HT-29 (cell line): Measurements from ENCODE around the gene KCNH2. TPM values are rescaled to one million over a fixed set of nuclear protein-coding genes. Genes with fewer than 3 reads are reported as not detected.

Source experiments
- DNase-seq: peaks from one replicate; pipeline ENCODE4 v3.0.0-alpha.2; 2015; ENCODE audit warnings: low spot score
- total RNA-seq: library from RNA; depleted of rRNA; stranded (reverse); fragments of >200 nt; shearing (Covaris generic); gene quantifications from 2 replicates; pipeline ENCODE4 v1.2.3, GENCODE V29; 2014

KCNH2 gene
- total RNA-seq, 1 experiment from 2014 or later = 2.2 TPM

DNA sequence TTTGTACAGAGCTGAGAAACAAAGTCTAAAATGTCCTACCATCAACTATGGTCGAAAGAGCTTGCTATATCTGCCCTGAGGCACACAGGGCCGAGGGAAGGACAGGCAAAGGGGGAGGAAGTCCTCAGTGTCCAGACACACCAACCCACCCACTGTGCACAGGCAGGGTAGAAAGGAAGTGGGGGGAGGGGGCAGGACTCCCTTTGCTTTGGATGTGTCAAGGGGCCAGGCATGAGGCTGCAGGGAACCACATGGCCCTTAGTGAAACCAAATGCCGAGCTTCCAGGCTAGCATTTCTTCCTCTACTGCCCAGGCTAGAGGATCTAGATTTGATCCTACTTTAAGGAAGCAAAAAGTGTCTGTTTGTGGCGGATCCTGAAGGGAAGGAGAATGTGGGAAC is 28.6 kb downstream of the KCNH2 start:
- no peak for DNase-seq

DNA sequence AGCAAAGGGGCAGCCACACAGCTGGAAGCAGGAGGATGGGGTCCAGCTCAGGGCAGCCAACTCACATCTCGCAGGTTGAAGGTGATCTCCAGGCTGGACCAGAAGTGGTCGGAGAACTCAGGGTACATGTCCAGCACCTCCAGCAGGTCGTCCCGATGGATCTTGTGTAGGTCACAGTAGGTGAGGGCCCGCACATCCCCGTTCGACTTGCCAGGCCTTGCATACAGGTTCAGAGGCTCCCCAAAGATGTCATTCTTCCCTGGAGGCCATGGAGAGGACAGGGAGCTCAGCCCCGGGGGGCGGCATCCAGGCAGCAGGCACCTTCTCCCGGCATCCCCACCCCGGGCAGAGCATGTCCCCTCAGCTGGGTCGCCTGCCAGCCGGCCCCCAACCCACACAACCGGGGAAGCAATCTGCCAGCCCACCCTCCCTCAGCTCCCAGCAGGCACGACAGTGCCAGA is 29.3 kb downstream of the KCNH2 start:
- no peak for DNase-seq

DNA sequence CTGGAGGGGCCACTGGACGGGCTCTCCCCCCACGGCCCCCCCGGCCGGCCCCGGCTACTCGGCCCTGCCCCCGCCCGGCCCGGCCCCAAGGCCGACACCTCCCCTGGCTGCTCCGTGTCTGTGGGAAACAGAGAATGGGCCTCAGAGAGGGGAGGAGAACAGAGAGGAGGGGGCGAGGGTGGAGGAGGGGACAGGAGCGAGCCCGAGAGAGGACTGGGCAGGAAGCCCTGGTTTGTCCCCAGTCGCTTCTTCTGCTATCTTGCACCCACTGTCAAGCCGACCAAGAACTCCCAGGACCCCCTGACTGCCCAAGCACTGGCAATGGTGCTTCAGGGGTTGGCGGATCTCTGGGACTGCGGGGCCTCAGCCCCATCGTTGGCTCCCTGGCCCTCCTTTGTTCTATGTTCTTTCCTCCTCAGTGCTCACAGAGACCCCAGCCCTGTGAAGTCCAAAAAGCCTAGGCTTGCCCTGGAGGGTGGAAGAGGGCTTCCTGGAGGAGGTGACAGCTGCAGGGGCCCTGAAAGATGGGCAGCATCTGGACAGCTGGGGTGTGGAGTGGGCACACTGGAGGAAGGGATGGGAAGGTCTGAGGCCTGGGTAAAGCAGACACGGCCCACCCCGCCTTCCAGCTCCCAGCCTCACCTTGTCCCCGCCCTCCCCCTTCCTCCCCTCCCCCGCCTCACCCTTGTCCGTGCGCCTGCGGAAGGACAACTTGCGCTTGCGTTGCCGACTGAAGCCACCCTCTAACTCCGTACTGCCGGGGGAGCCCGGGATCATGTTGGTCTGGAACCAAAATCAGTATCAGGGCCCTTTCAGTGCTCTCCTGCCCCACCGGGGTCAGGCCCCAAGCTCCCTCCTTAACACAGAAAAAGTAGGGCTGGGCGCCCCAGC is 30.1 kb downstream of the KCNH2 start:
- DNase-seq = no peak

DNA sequence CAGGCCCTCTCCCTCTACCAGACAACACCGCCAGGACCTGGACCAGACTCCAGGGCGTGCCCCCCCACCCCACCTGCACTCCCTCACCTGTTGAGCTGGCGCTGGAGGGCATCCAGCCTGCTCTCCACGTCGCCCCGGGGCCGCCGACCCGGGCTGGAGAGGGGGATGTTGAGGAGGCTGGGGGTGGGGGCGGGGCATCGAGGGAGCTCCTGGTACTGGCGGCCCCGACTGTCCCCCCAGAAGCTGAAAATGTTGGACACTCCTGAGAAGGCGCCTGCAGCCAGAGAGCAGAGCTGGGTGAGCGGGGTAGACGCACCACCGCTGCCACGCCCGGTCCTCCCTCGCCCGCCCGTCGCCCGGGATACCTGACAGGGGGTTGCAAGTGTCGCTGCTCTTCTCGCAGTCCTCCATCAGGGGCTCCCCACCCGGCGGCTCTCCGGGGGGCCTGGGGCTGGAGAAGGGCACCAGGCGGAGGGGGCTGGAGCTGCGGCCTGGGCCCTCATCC is 30.8 kb downstream of the KCNH2 start:
- DNase-seq = no peak

DNA sequence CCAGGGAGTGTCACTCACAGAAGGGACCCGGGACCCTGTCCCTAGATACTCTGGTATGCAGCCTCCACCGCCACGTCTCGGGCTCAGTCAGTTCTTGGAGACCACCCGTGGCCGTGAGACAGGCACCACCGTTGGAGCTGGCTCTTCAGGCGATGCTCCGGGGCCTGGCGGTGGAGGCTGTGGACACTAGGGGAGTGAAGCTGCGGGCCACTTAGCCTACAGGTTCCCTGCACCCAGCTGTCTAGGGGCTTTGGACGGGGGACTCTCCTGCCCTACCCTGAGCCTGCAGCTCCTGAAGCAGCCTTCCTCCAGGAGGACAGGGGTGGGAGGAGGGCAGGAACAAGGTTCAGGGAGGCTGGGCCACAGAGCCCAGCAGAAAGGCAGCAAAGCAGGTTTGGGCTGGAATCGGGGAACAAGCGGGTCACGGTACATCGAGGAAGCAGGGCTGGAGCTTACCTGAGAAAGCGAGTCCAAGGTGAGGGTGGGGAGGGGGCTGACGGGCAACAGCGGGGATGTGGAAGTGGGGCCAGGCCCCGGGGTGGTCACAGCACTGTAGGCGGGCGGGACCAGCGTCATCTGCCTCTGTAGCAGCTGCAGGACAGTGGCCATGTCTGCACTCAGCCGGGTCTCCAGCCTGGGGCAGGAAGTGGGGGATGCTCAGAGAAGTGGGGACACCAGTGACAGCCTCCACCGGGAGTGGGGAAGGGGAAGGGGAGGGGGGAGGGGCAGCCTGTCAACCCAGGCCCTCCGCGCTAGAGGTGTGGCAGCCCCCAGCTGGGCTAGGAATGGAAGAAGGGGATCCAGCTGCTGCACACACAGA is 31.5 kb downstream of the KCNH2 start:
- no peak for DNase-seq

DNA sequence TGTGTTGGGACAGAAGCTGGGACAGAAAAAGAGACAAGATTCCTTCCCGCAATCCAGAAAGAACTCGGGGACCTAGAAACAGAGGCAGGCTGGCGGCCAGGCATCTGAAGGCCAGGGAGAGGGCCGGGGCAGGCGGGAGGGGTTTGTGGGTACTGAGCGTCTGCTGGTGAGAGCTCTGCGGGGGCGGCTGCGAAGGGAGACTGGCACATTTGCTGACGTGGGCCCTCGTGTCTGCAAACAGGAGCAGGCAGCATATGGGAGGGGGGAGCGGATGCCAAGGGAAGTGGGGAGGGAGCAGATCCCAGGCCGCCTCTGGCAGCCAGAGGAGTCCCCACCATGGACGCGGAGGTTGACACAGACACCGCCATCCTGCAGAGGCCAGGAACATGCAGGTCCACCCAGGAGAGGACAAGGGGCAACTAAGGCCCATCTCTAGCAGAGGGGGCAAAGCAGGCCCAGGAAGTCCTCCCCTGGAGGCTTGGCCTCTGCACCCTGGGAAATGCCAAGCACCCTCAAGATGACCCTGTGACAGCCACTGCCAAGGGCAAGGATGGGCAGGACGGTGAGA is 32.2 kb downstream of the KCNH2 start:
- DNase-seq = no peak

DNA sequence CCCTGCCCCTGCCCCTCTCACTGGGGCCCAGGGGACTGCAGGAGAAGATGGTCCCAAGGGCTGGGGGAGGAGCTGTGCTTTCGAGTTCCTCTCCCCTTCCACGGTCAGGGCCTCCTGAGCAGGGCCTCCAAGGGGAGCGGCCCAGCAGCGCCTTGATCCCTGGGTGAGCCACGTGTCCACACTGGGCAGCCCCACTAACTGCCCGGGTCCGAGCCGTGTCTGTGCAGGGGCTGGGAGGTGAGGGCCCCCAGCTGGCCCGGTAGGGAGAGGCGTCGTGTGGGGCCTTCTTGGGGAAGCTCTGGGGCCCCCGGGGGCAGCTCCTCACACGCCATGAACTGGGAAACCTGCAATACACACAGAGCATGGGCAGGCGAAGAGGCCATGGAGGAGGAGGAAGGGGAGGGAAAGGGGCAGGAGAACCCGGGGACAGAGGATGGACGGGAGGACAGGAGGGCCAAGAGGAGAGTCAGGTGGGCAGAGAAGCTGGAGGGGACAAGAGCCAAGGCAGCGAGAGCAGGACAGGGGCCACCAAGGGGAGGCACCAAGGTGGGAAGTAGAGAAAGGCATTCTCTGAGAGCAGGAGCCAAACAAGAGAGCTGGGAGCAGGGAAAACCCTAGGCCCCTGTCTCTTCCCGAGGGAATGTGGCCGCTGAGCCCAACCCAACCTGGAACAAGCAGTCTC is 32.8 kb downstream of the KCNH2 start:
- no peak for DNase-seq

DNA sequence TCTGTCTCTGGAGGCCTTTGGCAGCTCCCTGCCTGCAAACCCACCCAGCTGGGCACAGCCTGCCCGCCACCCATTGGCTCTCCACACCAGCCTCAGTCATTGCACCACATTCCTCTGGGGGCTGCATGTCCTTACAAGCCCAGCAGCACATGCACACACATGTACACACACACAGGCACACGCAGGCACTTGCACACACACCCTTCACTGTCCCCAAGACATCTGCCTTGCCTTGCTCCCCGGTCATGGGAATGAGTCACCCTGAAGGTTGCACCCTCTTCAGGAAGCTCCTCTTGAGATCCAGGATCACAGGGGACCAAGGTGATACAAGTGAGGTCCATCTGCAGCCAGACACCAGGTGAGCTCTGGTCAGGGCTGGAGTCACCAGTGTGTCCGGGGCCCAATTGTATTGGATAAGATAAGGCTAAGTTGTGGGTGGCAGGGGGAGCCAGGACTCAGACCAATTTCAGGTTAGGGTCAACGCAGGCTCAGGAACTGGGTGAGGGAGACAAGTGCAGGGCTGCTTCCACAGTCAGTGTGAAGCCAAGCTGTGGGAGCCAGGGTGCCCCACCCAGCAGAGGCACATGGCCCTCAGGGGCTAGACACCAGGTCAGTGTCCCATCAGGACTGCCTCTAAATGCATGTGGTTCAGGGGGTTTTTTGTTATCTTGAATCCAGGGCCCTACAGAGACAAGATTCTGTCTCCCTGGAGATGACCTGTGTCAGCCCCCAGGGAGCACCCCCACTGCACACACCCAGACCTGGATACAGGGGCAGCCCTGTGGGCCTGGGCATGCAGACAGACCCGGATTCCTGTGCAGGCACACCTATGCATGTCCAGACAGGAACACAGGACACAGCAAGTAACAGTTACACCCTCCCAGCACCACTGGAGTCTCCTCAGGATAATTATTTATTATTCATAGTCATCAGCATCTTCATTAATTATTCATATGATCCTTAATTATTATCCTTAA is 33.8 kb downstream of the KCNH2 start:
- no peak for DNase-seq

DNA sequence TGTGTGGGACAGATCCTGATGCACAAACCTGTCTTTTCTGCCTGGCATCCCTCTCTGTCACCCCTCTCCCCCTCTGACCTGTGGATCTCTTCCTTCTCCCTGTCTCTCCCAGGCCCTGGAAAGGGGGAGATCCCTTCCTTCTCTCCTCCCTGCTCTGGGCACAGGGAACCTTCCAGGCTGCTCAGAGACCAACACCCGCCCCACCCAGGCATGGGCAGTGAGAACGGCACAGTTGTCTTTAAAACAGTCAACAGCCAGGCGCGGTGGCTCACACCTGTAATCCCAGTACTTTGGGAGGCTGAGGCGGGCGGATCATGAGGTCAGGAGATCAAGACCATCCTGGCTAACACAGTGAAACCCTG is 34.7 kb downstream of the KCNH2 start:
- no peak for DNase-seq

DNA sequence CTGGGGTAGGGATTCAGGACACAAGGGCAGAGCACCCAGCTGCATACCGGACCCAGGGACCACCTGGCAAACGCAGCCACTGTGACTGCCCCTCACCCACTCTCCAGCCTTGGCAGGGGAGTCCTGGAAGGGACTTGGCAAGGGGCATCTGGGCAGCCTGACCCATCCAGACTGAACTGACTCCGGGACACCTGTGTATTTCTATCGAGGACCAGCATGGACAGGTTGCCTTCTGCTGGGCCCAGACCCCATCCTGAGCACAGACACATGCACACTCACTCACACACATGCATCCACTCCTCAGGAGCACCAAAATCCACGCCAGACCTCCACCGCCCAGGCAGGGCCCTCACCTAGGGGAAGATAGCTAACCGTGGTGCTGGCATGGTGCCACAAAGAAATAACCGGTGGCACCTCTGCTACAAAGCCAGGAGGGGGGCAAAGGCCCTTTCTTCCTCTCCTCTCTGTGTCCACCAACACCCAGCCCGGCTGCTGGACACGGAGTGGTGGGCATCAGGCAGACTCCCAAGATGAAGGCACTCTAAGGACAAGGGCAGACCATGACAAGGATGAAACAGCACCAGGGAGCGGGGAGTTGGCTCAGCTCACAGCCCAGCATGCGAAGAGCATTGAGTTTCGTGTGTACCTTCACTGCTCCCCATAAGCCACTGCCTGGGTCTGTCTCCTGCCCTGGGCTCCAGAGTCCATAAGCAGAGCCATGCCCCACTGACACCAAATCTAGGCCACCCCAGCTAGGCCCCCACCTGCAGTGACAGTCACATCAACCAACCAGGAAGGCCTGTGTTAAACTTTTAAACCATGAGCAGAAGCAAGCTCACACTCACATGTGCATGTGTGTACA is 35.3 kb downstream of the KCNH2 start:
- no peak for DNase-seq

DNA sequence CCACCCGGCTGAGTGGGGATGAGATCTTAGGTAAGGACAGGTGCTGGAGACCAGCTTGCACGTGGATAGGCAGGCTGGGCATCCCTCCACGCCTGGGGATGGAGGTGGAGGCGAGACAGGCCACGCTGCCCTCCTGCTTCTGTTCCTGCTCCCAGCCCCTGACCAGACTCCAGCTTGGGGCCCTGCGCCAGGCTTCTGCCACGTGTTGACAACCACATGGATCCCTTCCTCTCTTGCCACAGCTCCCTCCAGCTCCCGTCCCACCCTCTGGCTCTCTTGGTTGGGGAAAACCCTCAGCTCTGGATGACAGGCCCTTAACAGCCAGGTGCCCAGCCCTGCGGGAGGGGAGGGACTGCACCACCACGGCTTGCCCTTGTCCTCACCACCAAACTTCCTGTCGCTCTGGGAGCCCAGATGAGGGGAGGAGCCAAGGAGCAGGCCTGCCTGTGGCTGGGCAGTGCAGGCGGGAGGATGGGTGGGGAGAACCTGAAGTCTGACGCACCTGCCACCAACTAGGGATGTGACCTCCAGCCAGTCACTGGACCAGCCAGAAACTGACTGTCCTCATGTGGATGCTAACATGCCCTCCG is 36.0 kb downstream of the KCNH2 start:
- peak; percentile 77 for DNase-seq

DNA sequence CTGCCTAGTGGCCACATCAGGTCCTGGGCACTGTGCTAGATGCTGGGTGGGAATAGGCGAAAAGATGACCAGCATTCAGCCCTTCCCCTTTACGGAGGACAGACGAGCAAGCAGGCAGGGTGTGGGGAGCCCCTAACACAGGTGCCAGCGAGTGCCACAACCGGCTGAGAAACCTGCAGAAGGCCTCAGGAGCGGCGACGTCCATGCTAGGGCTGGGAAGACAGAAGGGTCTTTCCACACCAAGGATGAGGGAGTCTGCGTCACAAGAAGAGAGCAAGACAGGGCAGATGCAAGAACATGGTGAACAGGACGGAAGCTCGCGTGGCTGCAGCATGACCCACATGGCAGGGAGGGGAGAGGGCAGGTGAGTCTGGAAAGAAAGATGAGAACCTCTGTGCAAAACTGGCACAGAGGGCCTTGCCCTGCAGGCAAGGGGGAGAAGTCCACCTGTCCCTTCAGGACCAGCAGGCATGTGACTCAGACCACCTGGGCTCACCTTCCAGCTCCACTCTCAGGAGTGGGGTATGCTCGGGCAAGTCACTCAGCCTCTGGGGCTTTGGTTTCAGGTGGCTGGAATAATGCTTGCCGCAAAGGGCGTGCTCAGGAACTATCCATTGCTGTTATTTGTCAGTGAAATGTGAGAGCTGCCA is 36.6 kb downstream of the KCNH2 start:
- no peak for DNase-seq

DNA sequence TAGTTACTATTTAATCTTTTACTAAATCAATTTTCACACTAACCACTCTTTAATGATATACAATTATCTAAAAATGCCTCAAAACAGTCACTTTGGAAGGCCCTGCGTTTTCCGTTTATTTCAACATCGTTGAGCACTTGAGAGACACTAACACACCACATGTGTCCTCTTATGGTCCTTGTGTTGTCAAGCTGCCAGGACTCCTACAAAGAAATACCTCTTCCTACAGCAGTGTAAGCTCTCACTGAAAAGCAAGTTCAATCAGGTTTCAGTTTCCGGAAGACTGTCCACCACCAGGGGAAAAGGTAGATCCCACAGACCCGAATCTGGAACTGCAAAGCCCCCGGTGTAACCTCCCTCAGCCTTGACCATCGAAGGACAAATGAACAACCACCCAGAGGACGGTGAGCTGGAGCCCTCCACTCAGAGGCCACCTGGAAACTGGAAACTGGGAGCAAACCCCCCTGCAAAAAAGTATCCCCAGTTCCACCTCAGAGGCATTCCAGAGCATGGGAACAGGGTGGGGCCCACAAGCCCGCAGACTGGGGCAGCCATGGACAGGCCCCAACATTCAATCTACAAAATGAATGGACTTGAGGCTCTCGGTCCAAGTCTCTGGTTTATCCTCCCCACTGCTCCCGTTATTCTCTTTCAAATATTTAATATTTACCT is 37.6 kb downstream of the KCNH2 start:
- DNase-seq = no peak

DNA sequence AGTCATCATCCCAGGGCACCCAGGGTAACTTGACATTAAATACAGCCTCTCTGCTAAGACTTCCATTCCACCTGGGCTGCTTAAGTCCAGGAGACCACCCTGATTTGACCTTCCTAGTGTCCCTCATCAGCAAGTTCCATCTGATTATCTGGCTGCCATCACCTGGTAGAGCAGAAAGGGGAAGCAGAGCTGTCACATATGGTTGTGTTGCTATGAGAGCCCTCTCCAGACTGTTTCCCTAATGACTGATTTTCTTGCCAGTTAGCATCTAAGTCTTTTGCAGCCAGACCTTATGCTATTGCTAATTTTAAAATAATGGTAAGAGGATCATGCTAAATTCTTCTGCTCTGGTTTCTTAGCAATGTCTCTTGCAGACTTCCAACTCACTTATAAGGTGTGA is 38.7 kb downstream of the KCNH2 start:
- no peak for DNase-seq

DNA sequence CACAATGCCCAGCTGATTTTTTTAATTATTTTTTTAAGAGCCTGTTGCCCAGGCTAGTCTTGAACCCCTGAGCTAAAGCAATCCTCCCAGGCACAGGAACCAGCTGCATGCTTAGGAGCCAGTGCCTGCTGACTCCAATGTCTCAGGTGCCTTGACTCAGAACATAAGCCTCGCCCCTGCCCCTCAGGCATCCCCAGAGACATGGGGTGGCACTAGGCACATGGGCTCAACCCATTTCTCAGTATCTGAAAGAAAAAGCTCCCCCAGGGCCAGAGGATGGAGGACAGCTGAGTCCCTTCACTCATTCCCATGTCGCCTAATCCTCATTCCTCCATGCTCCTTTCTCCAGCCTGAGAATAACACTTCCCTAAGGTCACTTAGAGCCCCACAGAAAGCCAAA is 39.1 kb downstream of the KCNH2 start:
- no peak for DNase-seq

DNA sequence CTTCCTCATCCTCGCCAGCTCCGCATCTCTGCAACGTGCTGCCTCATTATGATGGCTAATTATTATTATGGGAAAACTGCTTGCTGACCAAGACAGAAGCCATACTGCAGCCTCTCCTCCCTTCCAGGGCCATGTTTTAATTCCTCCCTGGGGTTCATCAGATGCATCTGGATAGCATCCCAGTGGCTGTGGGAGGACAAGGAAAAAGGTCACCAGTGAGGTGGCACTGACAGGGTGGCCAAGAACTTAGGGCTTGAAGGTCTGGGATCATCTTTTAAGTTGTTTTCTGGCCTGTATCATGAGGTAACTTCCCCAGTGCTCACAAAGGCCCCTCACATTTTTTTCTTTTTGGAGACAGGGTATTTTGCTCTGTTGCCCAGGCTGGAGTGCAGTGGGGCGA is 39.6 kb downstream of the KCNH2 start:
- no peak for DNase-seq

DNA sequence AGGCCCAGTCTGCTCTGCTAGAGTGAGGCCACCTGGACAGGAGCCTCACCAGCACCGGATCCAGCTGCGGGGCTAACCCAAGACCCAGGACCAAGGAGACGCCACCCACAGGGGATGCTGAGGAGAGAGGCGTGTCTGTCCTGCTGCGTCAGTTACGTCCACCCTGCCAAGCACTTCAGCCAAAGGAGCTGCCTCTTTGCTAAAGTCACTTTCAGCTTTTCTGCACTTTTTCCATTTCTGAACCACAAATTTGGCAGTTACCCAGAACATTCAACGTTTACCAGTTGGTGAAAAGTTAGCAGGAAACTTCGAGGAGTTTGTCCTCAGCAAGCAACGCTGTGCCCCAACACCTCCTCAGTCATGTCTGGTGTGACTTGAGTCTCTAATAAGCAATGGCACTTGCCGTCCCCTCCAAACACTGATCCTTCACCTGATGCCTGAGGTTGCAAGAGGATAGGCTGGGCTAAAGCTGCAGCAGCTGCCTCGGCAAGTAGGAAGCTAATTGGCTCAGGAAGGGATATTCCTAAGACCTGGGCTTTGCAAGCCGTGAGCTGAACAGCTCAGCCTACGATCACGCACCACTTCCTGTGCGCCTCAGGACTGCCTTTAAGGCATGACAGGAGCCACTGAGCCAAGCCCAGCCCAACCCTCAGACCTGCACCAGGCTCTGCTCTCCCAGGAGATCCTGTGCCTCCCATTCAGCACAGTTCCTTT is 40.1 kb downstream of the KCNH2 start:
- DNase-seq = no peak
